Gastroesophageal sphincter (tissue), 4 donors: Measurements from ENCODE around the gene LRRC3. TPM values are rescaled to one million over a fixed set of nuclear protein-coding genes. Genes with fewer than 3 reads are reported as not detected.
"Not testable (repeated sequence)": the region's sequence is repeated elsewhere in the genome, so short reads cannot be mapped to it uniquely, and the experiment has no call there.

Experiments used
- ATAC-seq: fragments of 150-250 bp; one replicate; pipeline ENCODE4 v1.9.1; 2016; ENCODE audit warnings: mild to moderate bottlenecking, moderate library complexity
- H3K27ac ChIP-seq, 4 donors: fragments of 200-600 bp; sonication (generic) in 3 of 4; 1 replicate in 3 of 4; 2 replicates in 1 of 4; pipeline ENCODE4 v1.5.1; 2016 to 2019
- H3K27me3 ChIP-seq: fragments of 200-600 bp; sonication (generic); one replicate; pipeline ENCODE4 v1.5.1; 2019
- H3K36me3 ChIP-seq, 2 donors: fragments of 200-600 bp; sonication (generic); one replicate each; pipeline ENCODE4 v1.5.1; 2019; ENCODE audit warnings: control low read depth in 1 of 2
- H3K4me1 ChIP-seq, 3 donors: fragments of 200-600 bp; sonication (generic); 1 replicate in 2 of 3; 2 replicates in 1 of 3; pipeline ENCODE4 v1.5.1; 2016 to 2019; ENCODE audit warnings: control low read depth in 2 of 3
- H3K4me3 ChIP-seq, 2 donors: fragments of 200-600 bp; sonication (generic); one replicate each; pipeline ENCODE4 v1.5.1; 2019; ENCODE audit warnings: mild to moderate bottlenecking in 1 of 2, moderate library complexity in 1 of 2
- H3K9me3 ChIP-seq, 3 donors: fragments of 200-600 bp; sonication (generic); one replicate each; pipeline ENCODE4 v1.5.1; 2017 to 2019; ENCODE audit warnings: control low read depth in 2 of 3
- EP300 ChIP-seq: sonication (generic); formaldehyde crosslinking; IDR thresholded peaks from one replicate; pipeline ENCODE4 v1.6.1; 2017; ENCODE audit warnings: antibody characterized with exemption, mild to moderate bottlenecking
- POLR2A ChIP-seq, 2 donors: fragments of 450-650 bp; IDR thresholded peaks; one replicate each; pipeline ENCODE4 v1.6.1; 2017; ENCODE audit warnings: antibody characterized with exemption in 2 of 2, mild to moderate bottlenecking in 2 of 2, moderate library complexity in 1 of 2
- POLR2AphosphoS5 ChIP-seq: sonication (generic); formaldehyde crosslinking; IDR thresholded peaks from one replicate; pipeline ENCODE4 v1.6.1; 2017; ENCODE audit warnings: antibody characterized with exemption
- WGBS, 2 donors: methylation state at CpG; one replicate each; pipeline ENCODE4 v1.1.5; 2018; ENCODE audit warnings: low coverage in 1 of 2; 5-methylcytosine and 5-hydroxymethylcytosine counted together
- total RNA-seq, 4 donors: library from RNA; depleted of rRNA; stranded (reverse); fragments of >200 nt; gene quantifications; one replicate each; pipeline ENCODE4 v1.1.0, GENCODE V29; 2016
- TF ChIP-seq, protein P1 (sequence below), 4 experiments: fragments of 200-600 bp in 2 of 4; fragments of 450-650 bp in 2 of 4; sonication (generic) in 1 of 4; IDR thresholded peaks; one replicate each; pipeline ENCODE4 v1.5.1; 2017 to 2019; ENCODE audit warnings: antibody characterized with exemption in 4 of 4, mild to moderate bottlenecking in 2 of 4, moderate library complexity in 2 of 4

LRRC3 gene
- total RNA-seq, 4 donors from 2014 or later = 2.7 to 8.3 (median 6.7) TPM

DNA sequence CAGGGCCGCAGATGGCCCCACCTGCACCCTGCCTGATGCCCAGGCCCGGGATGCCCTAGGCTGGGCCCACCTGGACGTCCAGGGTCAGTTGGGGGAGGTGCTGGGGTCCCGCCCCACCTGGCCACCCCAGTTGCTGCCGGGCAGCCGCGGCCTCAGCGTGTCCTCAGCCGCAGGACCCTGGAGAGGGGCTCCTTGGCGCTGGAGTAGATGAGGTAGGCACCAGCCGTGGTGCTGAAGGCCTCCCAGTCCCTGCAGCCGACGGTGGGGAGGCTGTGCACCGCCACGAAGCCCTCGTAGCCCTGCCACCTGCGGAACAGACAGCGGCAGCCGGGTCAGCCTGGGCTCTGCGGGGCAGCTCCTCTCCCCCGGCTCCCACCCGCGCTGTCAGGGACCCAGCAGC lies 44.3 kb downstream of the LRRC3 start:
- H3K9me3 ChIP-seq = no peaks in the 10 kb centered on the region
- no peak overlapping the region for H3K27ac ChIP-seq
- H3K27me3 ChIP-seq = peaks cover 79% of the 10 kb centered on the region
- TF ChIP-seq POLR2AphosphoS5 (no peak), EP300 (no peak), POLR2A (IDR thresholded peaks at IDR 0.05) (no peak)
- TF ChIP-seq, protein P1, sequence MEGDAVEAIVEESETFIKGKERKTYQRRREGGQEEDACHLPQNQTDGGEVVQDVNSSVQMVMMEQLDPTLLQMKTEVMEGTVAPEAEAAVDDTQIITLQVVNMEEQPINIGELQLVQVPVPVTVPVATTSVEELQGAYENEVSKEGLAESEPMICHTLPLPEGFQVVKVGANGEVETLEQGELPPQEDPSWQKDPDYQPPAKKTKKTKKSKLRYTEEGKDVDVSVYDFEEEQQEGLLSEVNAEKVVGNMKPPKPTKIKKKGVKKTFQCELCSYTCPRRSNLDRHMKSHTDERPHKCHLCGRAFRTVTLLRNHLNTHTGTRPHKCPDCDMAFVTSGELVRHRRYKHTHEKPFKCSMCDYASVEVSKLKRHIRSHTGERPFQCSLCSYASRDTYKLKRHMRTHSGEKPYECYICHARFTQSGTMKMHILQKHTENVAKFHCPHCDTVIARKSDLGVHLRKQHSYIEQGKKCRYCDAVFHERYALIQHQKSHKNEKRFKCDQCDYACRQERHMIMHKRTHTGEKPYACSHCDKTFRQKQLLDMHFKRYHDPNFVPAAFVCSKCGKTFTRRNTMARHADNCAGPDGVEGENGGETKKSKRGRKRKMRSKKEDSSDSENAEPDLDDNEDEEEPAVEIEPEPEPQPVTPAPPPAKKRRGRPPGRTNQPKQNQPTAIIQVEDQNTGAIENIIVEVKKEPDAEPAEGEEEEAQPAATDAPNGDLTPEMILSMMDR (IDR thresholded peaks at IDR 0.05) = no peak
- no peaks in the 10 kb centered on the region for H3K4me1 ChIP-seq
- no CpG with 5 or more reads among the region's 23 CpGs for WGBS, 2 donors
- ATAC-seq = no peak
- no peaks in the 10 kb centered on the region for H3K36me3 ChIP-seq
- no peak overlapping the region for H3K4me3 ChIP-seq

DNA sequence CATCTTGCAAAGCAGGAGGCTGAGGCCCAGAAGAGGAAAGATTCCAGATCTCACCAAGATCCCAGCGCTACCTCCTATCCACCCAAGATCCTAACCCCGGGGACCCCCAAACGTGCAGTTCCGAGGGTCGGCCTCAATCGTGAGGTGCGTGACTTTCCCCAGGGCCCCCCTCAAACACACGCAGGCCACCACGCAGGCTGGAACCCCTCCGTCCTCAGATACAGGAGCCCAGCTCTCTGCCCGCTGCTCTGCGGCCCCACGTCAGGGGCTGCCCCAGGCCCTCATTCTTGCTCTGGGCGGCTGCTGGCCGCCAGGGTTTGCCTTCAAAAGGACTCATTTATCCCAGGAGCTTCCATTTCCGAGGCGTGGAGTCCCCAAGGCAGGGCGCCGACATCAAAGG lies 44.8 kb downstream of the LRRC3 start:
- Histone ChIP-seq H3K27me3 (peaks cover 79% of the 10 kb centered on the region), H3K4me1 (no peaks in the 10 kb centered on the region), H3K4me3 (no peak overlapping the region), H3K27ac (no peak overlapping the region), H3K36me3 (no peaks in the 10 kb centered on the region), H3K9me3 (no peaks in the 10 kb centered on the region)
- 89% methylated on average over 5 of the region's 19 CpGs; no CpG with 5 or more reads in 1 of the 2 donors for WGBS, 2 donors
- TF ChIP-seq, protein P1 (IDR thresholded peaks at IDR 0.05) = no peak
- TF ChIP-seq POLR2AphosphoS5 (no peak), EP300 (no peak), POLR2A (IDR thresholded peaks at IDR 0.05) (no peak)
- ATAC-seq = no peak

DNA sequence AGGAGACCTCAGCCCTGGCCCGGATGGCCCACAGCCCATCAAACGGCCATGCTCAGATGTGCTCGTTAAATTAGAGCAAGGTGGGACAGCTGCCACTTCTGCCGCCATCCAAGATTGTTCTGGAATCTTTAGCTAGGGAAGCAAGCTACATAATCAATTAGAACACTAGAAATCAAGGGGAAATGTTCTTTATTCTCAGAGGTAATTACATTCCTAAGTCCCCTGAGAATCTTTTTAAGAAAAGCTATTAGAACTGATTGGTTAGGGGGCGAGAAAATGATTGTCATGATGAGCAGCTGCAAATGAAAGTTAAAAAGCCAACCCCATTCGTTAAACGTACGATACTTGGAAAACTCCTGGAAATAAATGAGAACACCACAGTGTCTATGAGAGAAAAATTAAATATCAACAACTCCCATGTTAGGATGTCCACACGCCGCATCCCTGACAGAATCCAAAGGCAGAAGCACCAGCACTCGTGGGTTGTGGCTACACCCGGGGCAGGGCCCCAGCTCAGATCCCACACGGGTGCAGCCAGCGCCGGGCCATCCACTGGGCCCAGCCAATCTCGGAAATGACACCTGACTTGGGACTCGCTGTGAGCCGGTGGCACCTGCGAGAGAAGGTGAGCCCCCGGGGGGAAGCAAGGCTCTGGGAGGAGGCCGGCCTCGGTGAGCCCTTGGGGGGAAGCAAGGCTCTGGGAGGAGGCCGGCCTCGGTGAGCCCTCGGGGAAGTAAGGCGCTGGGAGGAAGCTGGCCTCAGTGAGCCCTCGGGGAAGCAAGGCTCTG lies 47.1 kb downstream of the LRRC3 start:
- Histone ChIP-seq H3K27ac (no peak overlapping the region), H3K4me1 (no peaks in the 10 kb centered on the region), H3K36me3 (no peaks in the 10 kb centered on the region), H3K27me3 (peaks cover 74% of the 10 kb centered on the region), H3K4me3 (no peak overlapping the region), H3K9me3 (no peaks in the 10 kb centered on the region)
- TF ChIP-seq POLR2A (IDR thresholded peaks at IDR 0.05) = no peak
- TF ChIP-seq POLR2AphosphoS5 = no peak
- no peak for TF ChIP-seq EP300
- TF ChIP-seq, protein P1 (IDR thresholded peaks at IDR 0.05) = no peak
- WGBS, 2 donors = 81 to 90% methylated on average over 7 to 8 of the region's 27 CpGs
- no peak for ATAC-seq

DNA sequence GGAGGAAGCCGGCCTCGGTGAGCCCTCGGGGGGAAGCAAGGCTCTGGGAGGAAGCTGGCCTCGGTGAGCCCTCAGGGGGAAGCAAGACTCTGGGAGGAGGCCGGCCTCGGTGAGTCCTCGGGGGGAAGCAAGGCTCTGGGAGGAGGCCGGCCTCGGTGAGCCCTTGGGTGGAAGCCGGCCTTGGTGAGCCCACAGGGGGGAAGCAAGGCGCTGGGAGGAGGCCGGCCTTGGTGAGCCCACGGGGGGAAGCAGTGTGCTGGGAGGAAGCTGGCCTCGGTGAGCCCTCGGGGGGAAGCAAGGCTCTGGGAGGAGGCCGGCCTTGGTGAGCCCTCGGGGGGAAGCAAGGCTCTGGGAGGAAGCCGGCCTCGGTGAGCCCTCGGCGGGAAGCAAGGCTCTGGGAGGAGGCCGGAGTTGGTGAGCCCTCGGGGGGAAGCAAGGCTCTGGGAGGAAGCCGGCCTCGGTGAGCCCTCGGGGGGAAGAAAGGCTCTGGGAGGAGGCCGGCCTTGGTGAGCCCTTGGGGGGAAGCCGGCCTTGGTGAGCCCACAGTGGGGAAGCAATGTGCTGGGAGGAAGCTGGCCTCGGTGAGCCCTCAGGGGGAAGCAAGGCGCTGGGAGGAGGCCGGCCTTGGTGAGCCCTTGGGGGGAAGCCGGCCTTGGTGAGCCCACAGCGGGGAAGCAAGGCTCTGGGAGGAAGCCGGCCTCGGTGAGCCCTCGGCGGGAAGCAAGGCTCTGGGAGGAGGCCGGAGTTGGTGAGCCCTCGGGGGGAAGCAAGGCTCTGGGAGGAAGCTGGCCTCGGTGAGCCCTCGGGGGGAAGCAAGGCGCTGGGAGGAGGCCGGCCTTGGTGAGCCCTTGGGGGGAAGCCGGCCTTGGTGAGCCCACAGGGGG lies 47.9 kb downstream of the LRRC3 start:
- ATAC-seq, H3K4me3 ChIP-seq, H3K27ac ChIP-seq: not testable (repeated sequence)

DNA sequence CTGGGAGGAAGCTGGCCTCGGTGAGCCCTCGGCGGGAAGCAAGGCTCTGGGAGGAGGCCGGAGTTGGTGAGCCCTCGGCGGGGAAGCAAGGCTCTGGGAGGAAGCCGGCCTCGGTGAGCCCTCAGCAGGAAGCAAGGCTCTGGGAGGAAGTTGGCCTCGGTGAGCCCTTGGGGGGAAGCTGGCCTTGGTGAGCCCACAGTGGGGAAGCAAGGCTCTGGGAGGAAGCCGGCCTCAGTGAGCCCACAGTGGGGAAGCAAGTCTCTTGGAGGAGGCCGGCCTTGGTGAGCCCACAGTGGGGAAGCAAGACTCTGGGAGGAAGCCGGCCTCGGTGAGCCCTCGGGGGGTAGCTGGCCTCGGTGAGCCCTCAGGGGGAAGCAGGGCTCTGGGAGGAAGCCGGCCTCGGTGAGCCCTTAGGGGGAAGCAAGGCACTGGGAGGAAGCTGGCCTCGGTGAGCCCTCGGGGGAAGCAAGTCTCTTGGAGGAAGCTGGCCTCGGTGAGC lies 48.6 kb downstream of the LRRC3 start:
- Histone ChIP-seq H3K4me1 (no peaks in the 10 kb centered on the region), H3K9me3 (no peaks in the 10 kb centered on the region), H3K36me3 (no peaks in the 10 kb centered on the region), H3K27me3 (peaks cover 74% of the 10 kb centered on the region), H3K4me3 (no peak overlapping the region), H3K27ac (no peak overlapping the region)
- TF ChIP-seq, protein P1 (IDR thresholded peaks at IDR 0.05) = no peak
- no peak for TF ChIP-seq POLR2AphosphoS5
- TF ChIP-seq POLR2A (IDR thresholded peaks at IDR 0.05) = no peak
- TF ChIP-seq EP300 = no peak
- no peak for ATAC-seq
- 66 to 68% methylated on average over 8 to 9 of the region's 20 CpGs for WGBS, 2 donors

More for the DNA sequence above, 47.9 kb downstream of the LRRC3 start:
- H3K36me3 ChIP-seq, H3K9me3 ChIP-seq, H3K4me1 ChIP-seq: not testable (repeated sequence)
- peaks cover 74% of the 10 kb centered on the region for H3K27me3 ChIP-seq
- 62 to 69% methylated on average over 19 of the region's 44 CpGs for WGBS, 2 donors
